Urothelium cell line (cell line): ENCODE measurements around the gene CLDN2.
"Not testable (repeated sequence)": the region's sequence is repeated elsewhere in the genome, so short reads cannot be mapped to it uniquely, and the experiment has no call there.

Source experiments
- DNase-seq: peaks from one replicate; pipeline ENCODE4 v3.0.0; 2011; ENCODE audit warnings: low spot score, mixed read lengths
- FAIRE-seq: peaks from 2 replicates; lab custom pipeline; 2011; peaks lifted over from hg19 to GRCh38; lab: Jason Lieb, UNC

CLDN2 gene, protein sequence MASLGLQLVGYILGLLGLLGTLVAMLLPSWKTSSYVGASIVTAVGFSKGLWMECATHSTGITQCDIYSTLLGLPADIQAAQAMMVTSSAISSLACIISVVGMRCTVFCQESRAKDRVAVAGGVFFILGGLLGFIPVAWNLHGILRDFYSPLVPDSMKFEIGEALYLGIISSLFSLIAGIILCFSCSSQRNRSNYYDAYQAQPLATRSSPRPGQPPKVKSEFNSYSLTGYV

DNA sequence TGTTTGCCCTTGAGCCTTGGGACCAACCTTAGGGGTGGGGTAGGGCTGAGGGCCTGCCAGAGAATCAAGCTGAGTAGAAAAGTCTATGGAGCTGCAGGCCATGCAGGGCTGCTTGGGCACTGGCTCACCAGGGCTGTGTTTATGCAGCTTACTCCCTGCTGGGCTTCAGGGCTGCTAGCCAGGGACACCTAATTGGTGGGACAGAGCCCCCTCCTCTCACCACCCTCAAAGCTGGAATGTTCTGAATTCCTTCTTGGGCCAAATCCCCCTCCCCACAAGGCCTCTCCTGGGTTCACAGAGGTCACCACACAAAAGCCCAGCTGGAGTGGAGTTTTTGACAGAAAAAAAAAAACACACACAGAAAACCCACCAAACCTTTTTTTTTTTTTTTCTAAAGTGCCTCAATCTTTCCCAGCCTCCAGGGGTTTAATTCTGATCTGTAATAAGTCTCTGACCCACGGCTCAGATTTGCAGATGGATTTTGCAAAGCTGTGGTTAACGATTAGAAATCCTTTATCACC lies at the start of gene CLDN2:
CLDN2 (plus strand) TSS at position 471 of the 521 bp plus-strand sequence. CDS start 7,827 bp downstream, outside the sequence.
- FAIRE-seq (no peak), DNase-seq (no peak)

DNA sequence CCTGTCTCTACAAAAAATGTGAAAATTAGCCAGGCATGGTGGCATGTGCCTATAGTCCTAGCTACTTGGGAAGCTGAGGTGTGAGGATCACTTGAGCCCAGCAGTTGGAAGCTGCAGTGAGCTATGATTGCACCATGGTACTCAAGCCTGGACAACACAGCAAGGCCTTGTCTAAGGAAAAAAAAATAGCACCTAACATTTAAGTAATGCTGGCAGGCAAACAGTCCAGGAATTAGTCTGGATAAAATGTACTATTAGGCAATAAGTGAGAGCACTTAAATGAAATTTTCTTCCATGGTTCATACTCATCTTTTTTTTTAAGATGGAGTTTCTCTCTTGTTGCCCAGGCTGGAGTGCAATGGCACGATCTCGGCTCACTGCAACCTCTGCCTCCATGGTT lies 47.4 kb upstream of the CLDN2 start:
- FAIRE-seq, DNase-seq: not testable (repeated sequence)

- DNase-seq (no peak), FAIRE-seq (no peak)
Measured at GRCh38 chrX:106874075-106874474, 46.1 kb upstream of the CLDN2 start.

DNA sequence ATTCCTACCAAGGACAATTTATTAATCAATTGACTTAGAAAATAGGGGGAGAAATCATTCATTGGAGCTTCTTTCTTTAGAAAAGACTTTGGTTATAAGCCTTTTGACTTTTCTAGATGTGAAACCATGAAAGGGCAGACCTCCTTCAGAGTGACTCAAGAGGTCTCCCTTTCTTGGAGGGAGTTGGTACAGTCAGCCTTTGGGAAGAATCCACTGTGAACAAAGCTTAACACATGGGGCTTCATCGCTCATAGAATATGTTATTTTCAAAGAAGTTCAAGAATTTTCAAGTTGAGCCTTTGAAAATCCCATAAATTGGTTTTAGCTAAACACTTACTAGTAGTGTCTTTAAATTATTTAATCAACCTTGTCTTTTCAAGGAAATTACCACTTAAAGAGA lies 45.1 kb upstream of the CLDN2 start:
- DNase-seq (no peak), FAIRE-seq (no peak)

DNA sequence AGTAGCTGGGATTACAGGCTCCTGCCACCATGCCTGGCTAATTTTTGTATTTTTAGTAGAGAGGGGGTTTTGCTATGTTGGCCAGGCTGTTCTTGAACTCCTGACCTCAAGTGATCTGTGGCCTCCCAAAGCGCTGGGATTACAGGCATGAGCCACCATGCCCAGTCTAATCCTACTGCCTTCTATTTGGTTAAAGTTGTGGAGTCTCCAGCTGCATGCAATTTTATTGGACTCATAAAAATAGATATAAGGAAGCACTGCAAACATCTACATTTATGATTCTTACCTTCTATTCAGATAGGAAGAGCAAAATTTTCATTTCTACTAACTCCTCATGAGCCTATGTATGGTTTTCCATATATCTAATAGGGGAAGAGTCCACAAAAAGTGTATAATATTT lies 30.7 kb upstream of the CLDN2 start:
- no peak for FAIRE-seq
- no peak for DNase-seq

- FAIRE-seq (no peak), DNase-seq (no peak)
Measured at GRCh38 chrX:106891762-106892460, 28.3 kb upstream of the CLDN2 start.

DNA sequence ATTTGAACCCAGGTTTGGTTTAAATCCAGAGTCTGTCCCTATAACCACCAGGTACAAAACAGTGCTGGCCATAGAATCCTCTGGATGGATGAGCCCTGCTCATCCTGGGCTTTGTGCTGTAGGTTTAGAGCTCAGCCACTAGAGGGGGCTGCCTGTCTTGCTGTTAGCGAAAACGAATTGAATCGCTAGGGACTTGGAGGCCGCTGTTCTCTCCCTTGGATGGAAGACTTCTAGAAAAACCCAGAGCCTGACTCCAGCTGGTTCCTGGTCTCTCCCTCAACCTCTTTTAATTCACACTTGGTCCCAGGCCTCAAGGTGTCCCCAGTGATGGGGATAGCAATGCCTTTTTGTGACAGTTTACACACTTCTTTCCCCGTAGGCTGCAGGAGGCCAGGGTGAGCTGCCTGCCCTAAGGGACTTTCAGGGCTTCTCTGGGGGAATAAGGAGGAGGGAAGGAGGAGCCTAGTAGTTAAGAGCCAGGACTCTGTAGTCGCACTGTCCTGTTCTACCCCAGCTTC lies 25.8 kb upstream of the CLDN2 start:
- FAIRE-seq: no peak
- peak; percentile 30 for DNase-seq

DNA sequence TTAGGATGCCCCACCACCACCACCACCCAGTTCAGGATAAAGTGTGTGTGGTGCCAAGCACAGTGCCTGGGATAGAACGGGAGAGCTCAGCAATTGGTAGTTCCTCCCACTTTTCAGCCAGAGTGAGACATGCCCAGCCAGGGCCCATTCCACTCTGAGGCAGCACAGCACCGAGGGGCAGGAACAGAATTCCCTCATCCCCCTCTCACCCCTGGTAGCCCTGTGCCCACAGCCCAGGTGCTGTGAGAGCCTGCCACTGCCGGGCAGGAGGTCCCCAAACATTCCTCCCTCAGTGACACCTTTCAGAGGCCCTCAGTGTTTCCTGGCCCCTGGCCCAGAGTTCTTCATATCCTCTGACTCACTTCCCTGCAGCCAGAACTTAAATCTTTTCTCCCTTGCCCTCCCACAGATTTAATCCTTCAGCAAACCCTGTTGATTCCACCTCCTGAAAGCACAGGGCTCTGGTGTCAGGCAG lies 25.2 kb upstream of the CLDN2 start:
- FAIRE-seq: no peak
- peak; percentile 41 for DNase-seq

DNA sequence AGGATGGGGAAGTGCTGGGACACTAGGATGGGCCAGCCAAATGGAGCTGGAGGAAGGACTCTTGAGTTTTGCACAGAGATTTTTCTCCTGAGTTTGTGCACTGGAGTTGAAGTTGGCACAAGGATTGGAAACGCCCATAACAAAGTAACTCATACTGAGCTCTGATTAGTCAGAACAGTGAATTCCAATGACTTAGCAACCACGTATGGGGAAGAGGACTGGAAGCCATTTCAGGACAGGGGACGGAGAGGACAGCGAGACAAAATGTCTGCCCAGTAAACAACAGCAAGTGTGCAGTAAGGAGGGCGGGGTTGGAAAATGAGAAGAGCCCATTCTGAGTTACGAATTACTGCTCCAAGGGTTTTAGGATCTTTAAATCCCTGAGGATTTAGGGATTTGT lies 22.9 kb upstream of the CLDN2 start:
- no peak for FAIRE-seq

DNA sequence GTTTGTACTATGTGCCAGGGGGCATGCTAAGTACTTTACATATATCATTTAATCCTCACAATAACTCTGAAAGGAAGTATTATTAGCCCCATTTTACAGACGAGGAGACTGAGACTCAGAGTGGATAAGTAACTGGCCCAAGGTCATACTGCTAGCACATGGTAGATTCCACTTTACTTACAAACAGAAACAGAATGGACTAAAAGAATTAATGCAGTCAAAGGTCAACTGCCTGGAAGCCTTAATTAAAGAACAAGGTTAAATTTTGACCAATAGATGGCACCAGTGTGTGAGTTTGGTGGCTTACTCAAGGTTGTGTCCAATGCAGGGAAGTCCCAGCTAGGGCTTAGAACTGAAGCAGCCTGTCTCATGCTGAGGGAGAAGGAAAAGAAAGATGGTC lies 21.7 kb upstream of the CLDN2 start:
- peak; percentile 6 for DNase-seq
- FAIRE-seq: no peak

More for the DNA sequence above, 22.9 kb upstream of the CLDN2 start:
- DNase-seq: no peak

DNA sequence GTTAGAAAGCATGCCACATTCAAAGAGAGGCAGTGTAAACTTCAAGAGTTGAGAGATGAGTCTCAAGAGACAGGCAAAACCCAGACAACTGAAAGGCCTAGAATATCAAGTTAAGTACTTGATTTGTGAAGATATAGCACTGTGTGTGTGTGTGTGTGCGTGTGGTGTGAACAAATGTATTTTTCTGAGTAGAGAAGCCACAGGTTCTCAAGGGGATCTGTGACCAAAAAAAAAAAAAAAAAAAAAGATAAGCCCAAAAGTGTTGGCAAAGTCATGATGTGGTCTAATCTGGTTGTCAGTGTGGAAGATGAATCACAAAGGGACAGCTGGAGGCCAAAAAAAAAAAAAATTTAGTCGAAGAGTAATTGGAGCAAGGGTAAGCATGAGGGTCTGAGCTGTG lies 20.9 kb upstream of the CLDN2 start:
- FAIRE-seq: no peak
- no peak for DNase-seq

GRCh38 chrX:106899841-106900240 lies 20.4 kb upstream of the CLDN2 start:
- DNase-seq: no peak
- no peak for FAIRE-seq

DNA sequence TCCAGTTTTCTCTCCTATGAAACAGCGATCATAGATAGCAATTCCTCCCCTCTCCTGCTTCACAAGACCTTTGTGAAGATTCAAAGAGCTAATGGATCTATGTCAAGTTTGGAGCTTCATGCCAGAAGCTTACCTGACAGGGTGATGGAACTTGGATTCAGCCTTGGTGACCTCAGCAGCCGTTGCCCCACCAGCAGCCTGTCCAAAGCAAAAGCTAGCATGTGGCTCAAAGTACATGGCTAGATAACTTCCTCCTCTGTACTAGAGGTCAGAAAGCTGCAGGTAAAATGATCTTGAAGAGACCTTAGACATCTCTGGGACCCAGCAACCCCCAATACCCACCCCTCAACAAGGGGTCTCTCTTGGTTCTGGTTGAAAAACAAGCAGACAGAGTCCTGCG lies 18.9 kb upstream of the CLDN2 start:
- DNase-seq (no peak), FAIRE-seq (no peak)

GRCh38 chrX:106901781-106902219 lies 18.4 kb upstream of the CLDN2 start:
- no peak for FAIRE-seq

GRCh38 chrX:106902684-106903083 lies 17.5 kb upstream of the CLDN2 start:
- DNase-seq: no peak
- no peak for FAIRE-seq

More at GRCh38 chrX:106901781-106902219, 18.4 kb upstream of the CLDN2 start:
- DNase-seq: no peak

- no peak for DNase-seq
- no peak for FAIRE-seq
Measured at GRCh38 chrX:106903291-106903824, 16.8 kb upstream of the CLDN2 start, which contains the start of gene RIPPLY1. TSS of gene RIPPLY1 (minus strand) at chrX:106903341. CDS start at chrX:106903287, 54 bp downstream.

DNA sequence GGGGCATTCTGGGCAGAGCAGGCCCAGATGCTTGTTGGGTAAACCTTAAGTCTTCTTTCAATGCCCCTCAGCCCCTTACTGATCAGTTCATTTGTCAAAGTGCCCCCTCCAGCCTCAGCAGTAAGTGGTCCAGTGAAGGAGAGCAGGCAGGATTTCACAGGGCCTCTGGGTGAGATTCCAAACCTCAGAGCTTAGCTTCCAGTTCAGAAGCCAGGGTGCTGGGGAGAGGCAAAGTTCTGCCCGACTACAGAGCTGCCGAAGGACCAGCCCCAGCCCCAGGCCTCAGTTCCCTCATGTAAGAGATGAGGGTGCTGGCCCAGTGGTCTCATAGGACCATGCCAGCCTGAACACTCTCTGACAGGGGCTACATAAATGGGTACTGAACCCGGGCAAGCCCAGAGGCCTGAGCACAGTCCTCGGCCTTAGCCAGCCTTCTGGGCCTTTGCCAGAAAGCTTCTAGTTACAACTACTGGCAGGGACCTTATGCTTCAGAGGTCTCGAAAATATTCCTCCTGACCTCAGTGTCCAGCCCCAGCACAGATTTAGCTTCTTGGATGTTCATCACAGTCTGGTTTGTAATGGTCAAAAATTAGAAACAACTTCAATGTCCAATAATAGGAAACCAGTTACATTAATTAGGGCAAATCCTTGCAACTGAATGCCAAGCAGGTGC lies 16.2 kb upstream of the CLDN2 start:
- DNase-seq: no peak
- no peak for FAIRE-seq

DNA sequence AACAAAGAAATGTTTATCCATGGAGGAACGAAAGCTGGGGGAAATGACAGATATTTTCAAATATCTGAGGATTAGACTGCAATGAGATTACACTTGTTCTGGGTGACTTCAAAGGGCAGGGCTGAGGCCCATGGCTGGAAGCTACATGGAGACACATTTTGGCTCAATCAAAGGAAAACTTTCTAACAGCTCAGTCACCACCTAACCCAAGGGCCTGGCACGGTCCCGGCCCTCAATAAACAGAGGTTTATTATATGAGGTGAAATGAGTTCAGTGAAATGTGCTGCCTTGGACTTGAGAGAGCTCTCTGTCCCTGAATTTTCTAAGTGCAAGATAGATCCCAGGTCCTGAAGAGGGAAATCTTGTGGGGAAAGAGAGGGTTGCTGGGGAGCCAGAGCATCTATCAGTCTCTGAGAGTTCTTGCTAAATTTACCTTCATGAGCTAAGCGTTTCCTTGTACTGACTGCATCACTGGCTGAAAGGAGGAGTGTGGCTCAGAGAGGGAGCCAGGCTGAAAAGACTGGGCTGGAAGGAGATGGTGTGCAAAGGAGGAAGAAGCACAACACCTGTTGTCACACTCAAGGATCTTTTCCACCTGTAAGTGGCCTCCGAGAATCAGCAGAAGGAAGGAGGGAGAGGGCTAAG lies 15.0 kb upstream of the CLDN2 start:
- DNase-seq (no peak), FAIRE-seq (no peak)

DNA sequence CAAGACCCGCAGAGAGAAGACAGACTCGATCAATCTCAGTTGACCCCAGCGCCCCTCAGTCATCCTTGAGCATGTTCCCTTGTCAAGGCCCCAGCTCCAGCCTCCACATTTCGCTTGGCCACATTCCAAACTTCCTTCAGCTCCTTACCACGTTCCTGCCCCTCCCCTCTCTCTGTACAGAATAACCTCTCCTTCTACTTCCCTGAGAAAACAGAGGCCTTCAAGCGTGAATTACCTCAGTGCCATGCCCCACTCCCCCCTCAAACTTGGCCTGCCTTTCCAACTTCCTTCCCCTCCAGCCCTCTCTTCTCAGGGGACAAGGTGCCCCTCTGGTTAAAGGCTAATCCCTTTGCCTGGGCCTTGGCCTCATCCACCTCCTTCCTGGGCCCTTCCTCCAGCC lies 13.8 kb upstream of the CLDN2 start:
- DNase-seq (no peak), FAIRE-seq (no peak)

GRCh38 chrX:106912864-106913263 lies 7.3 kb upstream of the CLDN2 start:
- DNase-seq: no peak
- FAIRE-seq: no peak
